SK-N-SH (cell line): ENCODE results near the gene RPL18. TPM values are rescaled to one million over a fixed set of nuclear protein-coding genes. Genes with fewer than 3 reads are reported as not detected.

Experiments
- CTCF ChIA-PET: fragments of 300-600, 350-600 bp; formaldehyde crosslinking; extraction: SDS; loops from one replicate; lab custom pipeline; 2021; lab: Yijun Ruan, JAX
- POLR2A ChIA-PET: fragments of 350-600 bp; sonication (Branson Sonifier 250); formaldehyde crosslinking; extraction: SDS; loops from one replicate; lab custom pipeline; 2020; ENCODE audit warnings: antibody characterized with exemption, inconsistent platforms; lab: Yijun Ruan, JAX
- DNase-seq: peaks from one replicate; pipeline ENCODE4 v3.0.0; 2012
- H2AFZ ChIP-seq: fragments of 200-600 bp; sonication (generic); 2 replicates; pipeline ENCODE4 v1.8.1; 2016; ENCODE audit warnings: antibody characterized with exemption, mild to moderate bottlenecking, low read depth
- H3F3A ChIP-seq: fragments of 200-600 bp; sonication (generic); replicated peaks from 2 replicates; pipeline ENCODE3; 2016; ENCODE audit warnings: antibody characterized with exemption, mild to moderate bottlenecking; ENCODE audit not compliant: insufficient read depth
- H3K27ac ChIP-seq, 2 experiments: fragments of 200-500 bp in 1 of 2; fragments of 200-600 bp in 1 of 2; sonication (Bioruptor generic) in 1 of 2; sonication (generic), shearing (Covaris generic) in 1 of 2; 2 replicates each; pipeline versions ENCODE4 v1.5.1 to v1.6.1; 2014 to 2016; ENCODE audit warnings: low read depth in 2 of 2, inconsistent platforms in 1 of 2, low read length in 1 of 2, mild to moderate bottlenecking in 1 of 2, mixed read lengths in 1 of 2
- H3K27me3 ChIP-seq: fragments of 200-600 bp; sonication (generic), shearing (Covaris generic); 2 replicates; pipeline ENCODE4 v1.6.1; 2016; ENCODE audit warnings: mixed run types; ENCODE audit not compliant: insufficient read depth
- H3K36me3 ChIP-seq, 2 experiments: fragments of 200-500 bp in 1 of 2; fragments of 200-600 bp in 1 of 2; sonication (Bioruptor generic) in 1 of 2; sonication (generic) in 1 of 2; replicated peaks in 1 of 2; 2 replicates each; pipeline versions ENCODE3 to v1.5.1; 2014 to 2016; ENCODE audit warnings: low read length in 1 of 2, mild to moderate bottlenecking in 1 of 2; ENCODE audit not compliant: insufficient read depth in 2 of 2, control insufficient read depth in 1 of 2
- H3K4me1 ChIP-seq, 2 experiments: fragments of 200-500 bp in 1 of 2; fragments of 200-600 bp in 1 of 2; sonication (Bioruptor generic) in 1 of 2; sonication (generic), shearing (Covaris generic) in 1 of 2; 2 replicates each; pipeline versions ENCODE4 v1.5.1 to v1.6.1; 2014 to 2016; ENCODE audit warnings: low read depth in 1 of 2, low read length in 1 of 2, mixed run types in 1 of 2; ENCODE audit not compliant: insufficient read depth in 2 of 2, control insufficient read depth in 1 of 2
- H3K4me2 ChIP-seq: fragments of 200-600 bp; sonication (generic), shearing (Covaris generic); 2 replicates; pipeline ENCODE4 v1.6.1; 2017; ENCODE audit warnings: mixed run types
- H3K4me3 ChIP-seq, 2 experiments: fragments of 200-500 bp in 1 of 2; fragments of 200-600 bp in 1 of 2; sonication (Bioruptor generic) in 1 of 2; sonication (generic), shearing (Covaris generic) in 1 of 2; 2 replicates each; pipeline versions ENCODE4 v1.5.1 to v1.8.1; 2014 to 2016; ENCODE audit warnings: low read depth in 2 of 2, inconsistent platforms in 1 of 2, low read length in 1 of 2, mild to moderate bottlenecking in 1 of 2, mixed read lengths in 1 of 2, moderate library complexity in 1 of 2
- H3K79me2 ChIP-seq: fragments of 200-600 bp; sonication (generic); 2 replicates; pipeline ENCODE4 v1.8.1; 2017; ENCODE audit warnings: mild to moderate bottlenecking; ENCODE audit not compliant: insufficient read depth
- H3K9ac ChIP-seq: fragments of 200-600 bp; sonication (generic); 2 replicates; pipeline ENCODE4 v1.6.1; 2017; ENCODE audit warnings: mixed run types
- H3K9me2 ChIP-seq: fragments of 200-600 bp; sonication (generic); 2 replicates; pipeline ENCODE4 v1.6.1; 2017; ENCODE audit warnings: mixed run types
- H3K9me3 ChIP-seq: fragments of 200-600 bp; sonication (generic); 2 replicates; pipeline ENCODE4 v1.6.1; 2017; ENCODE audit warnings: mixed run types, mild to moderate bottlenecking, moderate library complexity
- H4K20me1 ChIP-seq: fragments of 200-600 bp; sonication (generic); 2 replicates; pipeline ENCODE4 v1.6.1; 2017; ENCODE audit warnings: mild to moderate bottlenecking, mixed run types; ENCODE audit not compliant: insufficient read depth
- NFIC ChIP-seq: IDR thresholded peaks from 2 replicates; pipeline ENCODE4 v1.4.0; 2012; ENCODE audit warnings: borderline replicate concordance
- NRF1 ChIP-seq: IDR thresholded peaks from 2 replicates; pipeline ENCODE4 v1.6.1; 2012; ENCODE audit warnings: low read depth, mild to moderate bottlenecking, low read length
- PBX3 ChIP-seq: IDR thresholded peaks from 2 replicates; pipeline ENCODE4; 2012
- POLR2AphosphoS5 ChIP-seq: IDR thresholded peaks from 2 replicates; pipeline ENCODE4 v1.6.1; 2012; ENCODE audit warnings: low read depth, low read length
- TCF12 ChIP-seq: IDR thresholded peaks from 2 replicates; pipeline ENCODE4 v1.4.0; 2012
- USF2 ChIP-seq: fragments of 150-350 bp; IDR thresholded peaks from 2 replicates; pipeline ENCODE4 v1.6.1; 2017; ENCODE audit warnings: antibody characterized with exemption, low read length, low read depth, borderline replicate concordance
- WGBS: methylation state at CpG from one replicate; pipeline ENCODE4 v1.1.6; 2017; ENCODE audit warnings: low lambda C conversion rate; 5-methylcytosine and 5-hydroxymethylcytosine counted together
- polyA plus RNA-seq, 3 experiments: library from polyadenylated mRNA; depleted of rRNA; stranded (reverse); fragments of >200 nt; gene quantifications; 2 replicates each; pipeline ENCODE4 v1.2.3, GENCODE V29; 2012

The RPL18 gene
- polyA plus RNA-seq, 1 of the 3 experiments (the other 2 are of a cell fraction) = 2,225 TPM

- no peaks in the 10 kb centered on the region for H4K20me1 ChIP-seq
- H3K9ac ChIP-seq = no peak overlapping the region
- no peaks in the 10 kb centered on the region; the same call in 1 of the 2 replicates for H3K79me2 ChIP-seq
- POLR2A ChIA-PET = interaction anchor here (0.8 kb wide), 1 partner anchor 164 kb away, joined by 3 read pairs; no protein-coding TSS in a partner anchor
- 86% methylated on average over 3 of the region's 3 CpGs for whole genome bisulfite sequencing
- peaks cover 25 to 27% of the 10 kb centered on the region in 2 experiments for H3K4me1 ChIP-seq
- no peak overlapping the region; a peak in 1 of 4 replicates for H3K27ac ChIP-seq
- no peak overlapping the region for H3K4me2 ChIP-seq
- no peaks in the 10 kb centered on the region for H3K9me3 ChIP-seq
- H3K9me2 ChIP-seq = no peaks in the 10 kb centered on the region
- CTCF ChIA-PET = interaction anchor here (0.9 to 1.0 kb wide), 2 partner anchors 15 to 339 kb away, joined by 3 to 5 read pairs; partner anchors contain the start of gene CA11
- no peak for DNase-seq
- H3F3A ChIP-seq = peaks cover 21% of the 10 kb centered on the region
- H3K27me3 ChIP-seq = no peaks in the 10 kb centered on the region
- H2AFZ ChIP-seq = no peak overlapping the region
- TF ChIP-seq POLR2AphosphoS5 (peak; percentile 3; the same call in 1 of the 2 replicates), USF2 (no peak)
- H3K4me3 ChIP-seq = no peak overlapping the region
- peaks cover 17 to 25% of the 10 kb centered on the region in 2 experiments for H3K36me3 ChIP-seq
These were observed 12.2 kb upstream of the RPL18 start for GRCh38 chr19:48631225-48631624.

- no peaks in the 10 kb centered on the region for H3K9me3 ChIP-seq
- peaks cover 17 to 25% of the 10 kb centered on the region in 2 experiments for H3K36me3 ChIP-seq
- no peak overlapping the region for H3K9ac ChIP-seq
- 89% methylated on average over 40 of the region's 47 CpGs for WGBS
- H3K4me3 ChIP-seq = no peak overlapping the region
- TF ChIP-seq PBX3 = 0 out of 2 replicates have a peak, but pooled peaks have one; percentile 0
- TF ChIP-seq TCF12 = no peak
- TF ChIP-seq, all 33 proteins: peak for 1
- H3K4me2 ChIP-seq = no peak overlapping the region
- no peaks in the 10 kb centered on the region for H3K9me2 ChIP-seq
- ChIA-PET CTCF (no interaction called here), POLR2A (interaction anchor here (0.7 to 1.3 kb wide), 3 partner anchors 11 to 90 kb away, joined by 3 read pairs; partner anchors contain the start of genes RPL18 and SPHK2)
- H4K20me1 ChIP-seq = no peaks in the 10 kb centered on the region
- H3K27ac ChIP-seq = no peak overlapping the region
- H2AFZ ChIP-seq = no peak overlapping the region
- no peak for DNase-seq
- H3K4me1 ChIP-seq = peaks cover 25 to 27% of the 10 kb centered on the region in 2 experiments
- peaks cover 16% of the 10 kb centered on the region for H3F3A ChIP-seq
- no peaks in the 10 kb centered on the region for H3K27me3 ChIP-seq
- no peaks in the 10 kb centered on the region; the same call in 1 of the 2 replicates for H3K79me2 ChIP-seq
These were observed 11.5 kb upstream of the RPL18 start for GRCh38 chr19:48630296-48631063.

- TF ChIP-seq PBX3 (0 out of 2 replicates have a peak, but pooled peaks have one; percentile 5), NRF1 (no peak), NFIC (no peak)
- H2AFZ ChIP-seq = no peak overlapping the region
These were observed 10.8 kb upstream of the RPL18 start for GRCh38 chr19:48629599-48630295.

More at GRCh38 chr19:48629599-48630295, 10.8 kb upstream of the RPL18 start:
- peaks cover 11% of the 10 kb centered on the region for H3F3A ChIP-seq
- peaks cover 20 to 28% of the 10 kb centered on the region in 2 experiments; a peak in 3 of 4 replicates for H3K4me1 ChIP-seq
- H4K20me1 ChIP-seq = no peaks in the 10 kb centered on the region
- ChIA-PET CTCF (no interaction called here), POLR2A (interaction anchor here (0.7 to 1.3 kb wide), 3 partner anchors 11 to 91 kb away, joined by 3 read pairs; partner anchors contain the start of genes RPL18 and SPHK2)
- H3K9ac ChIP-seq = no peak overlapping the region
- H3K36me3 ChIP-seq = peaks cover 17 to 25% of the 10 kb centered on the region in 2 experiments
- H3K9me2 ChIP-seq = no peaks in the 10 kb centered on the region
- H3K4me3 ChIP-seq = no peak overlapping the region
- DNase-seq = peak; percentile 71
- H3K27ac ChIP-seq = no peak overlapping the region
- peaks cover 3% of the 10 kb centered on the region; the same call in 1 of the 2 replicates for H3K79me2 ChIP-seq
- no peak overlapping the region for H3K4me2 ChIP-seq
- no peaks in the 10 kb centered on the region for H3K9me3 ChIP-seq
- 93% methylated on average over 31 of the region's 48 CpGs for WGBS
- no peaks in the 10 kb centered on the region for H3K27me3 ChIP-seq
